Anterior cingulate cortex (tissue), 58 donors: ENCODE results near the gene PTPRN2.

Experiments
- DNase-seq, 58 donors: peaks; one replicate each; lab custom pipeline; 2025; lab: John Stamatoyannopoulos, UW

PTPRN2 gene

DNA sequence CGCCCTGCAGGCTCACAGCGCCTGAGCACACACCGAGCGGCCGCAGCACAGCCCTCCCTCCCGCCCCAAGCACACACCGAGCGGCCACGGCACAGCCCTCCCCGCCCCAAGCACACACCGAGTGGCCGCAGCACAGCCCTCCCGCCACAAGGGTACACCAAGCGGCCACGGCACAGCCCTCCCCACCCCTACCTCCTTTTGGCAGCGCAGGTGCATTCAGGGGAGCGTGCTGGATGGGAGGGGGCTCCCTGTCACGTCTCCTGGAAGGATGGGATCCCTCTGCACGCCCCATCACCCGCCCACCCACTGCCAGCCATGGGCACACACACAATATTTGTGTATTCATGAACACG, 768.2 kb downstream of the PTPRN2 start:
- no peak for DNase-seq

DNA sequence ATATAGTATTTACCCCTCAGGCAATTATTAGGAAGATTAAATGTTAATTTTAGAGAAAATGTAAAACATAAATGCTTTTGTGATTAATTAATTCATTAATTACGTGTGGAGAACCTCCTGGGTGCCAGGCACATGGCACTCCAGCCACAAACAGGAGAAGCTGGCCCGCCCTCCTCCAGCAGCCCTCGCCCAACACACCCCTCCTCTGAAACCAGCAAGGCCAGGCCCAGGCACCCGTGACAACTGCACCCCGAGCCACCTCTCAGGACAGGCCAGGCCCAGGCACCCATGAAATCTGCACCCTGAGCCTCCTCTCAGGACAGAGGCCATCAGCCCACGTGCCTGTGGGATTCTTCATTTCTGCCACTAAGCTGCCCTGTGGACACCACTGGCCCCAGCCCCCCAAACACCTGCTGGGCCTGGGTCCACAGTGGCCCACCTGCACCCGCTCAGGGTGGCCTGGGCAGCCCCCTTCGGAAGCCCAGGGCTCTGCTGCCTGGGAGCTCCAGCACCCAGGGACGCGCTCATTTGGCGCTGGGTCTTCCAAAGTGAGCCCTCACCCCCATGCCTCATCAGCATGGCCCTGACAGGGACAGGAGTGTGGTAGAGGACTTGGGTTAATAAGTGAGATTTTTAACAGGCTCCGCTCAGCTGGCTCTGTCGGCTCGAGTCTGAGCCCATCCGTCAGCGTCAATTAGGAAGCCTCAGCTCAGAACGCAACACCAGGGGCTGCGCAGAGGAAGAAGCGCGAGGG, 768.7 kb downstream of the PTPRN2 start:
- DNase-seq = no peak

DNA sequence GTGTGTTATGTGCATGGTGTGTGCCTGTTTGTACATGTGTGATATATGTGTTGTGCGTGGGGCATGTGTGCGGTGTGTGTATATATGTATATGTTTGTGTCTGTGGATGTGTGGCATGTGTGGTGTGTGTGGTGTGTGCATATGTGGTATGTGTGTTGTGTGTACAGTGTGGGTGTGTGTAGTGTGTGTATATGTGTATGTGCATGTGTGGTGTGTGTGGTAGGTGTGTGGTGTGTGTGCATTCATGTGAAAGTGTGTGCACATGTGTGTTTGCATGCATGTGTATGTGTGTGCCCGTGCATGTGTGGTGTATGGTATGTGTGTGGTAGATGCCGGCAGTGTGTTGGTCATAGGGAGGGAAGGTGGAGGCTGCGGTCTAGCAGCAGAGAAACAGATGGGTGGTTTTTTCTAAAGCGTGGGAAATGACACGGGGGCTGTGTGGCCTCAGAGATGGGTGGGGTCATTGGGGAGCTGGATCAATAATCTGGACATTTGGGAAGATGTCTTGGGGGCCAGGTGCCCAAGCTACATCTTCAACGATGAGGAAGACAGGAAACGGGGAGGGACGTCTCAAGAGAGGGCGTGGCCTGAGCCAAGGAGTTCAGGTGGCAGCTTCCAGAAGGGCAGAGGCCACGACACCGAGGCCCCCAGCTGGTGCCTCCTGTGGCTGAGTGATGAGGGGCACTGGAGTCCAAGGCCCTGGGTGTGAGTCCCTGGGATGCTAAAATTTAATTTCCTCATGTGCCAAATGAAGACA, 769.5 kb downstream of the PTPRN2 start:
- no peak for DNase-seq

DNA sequence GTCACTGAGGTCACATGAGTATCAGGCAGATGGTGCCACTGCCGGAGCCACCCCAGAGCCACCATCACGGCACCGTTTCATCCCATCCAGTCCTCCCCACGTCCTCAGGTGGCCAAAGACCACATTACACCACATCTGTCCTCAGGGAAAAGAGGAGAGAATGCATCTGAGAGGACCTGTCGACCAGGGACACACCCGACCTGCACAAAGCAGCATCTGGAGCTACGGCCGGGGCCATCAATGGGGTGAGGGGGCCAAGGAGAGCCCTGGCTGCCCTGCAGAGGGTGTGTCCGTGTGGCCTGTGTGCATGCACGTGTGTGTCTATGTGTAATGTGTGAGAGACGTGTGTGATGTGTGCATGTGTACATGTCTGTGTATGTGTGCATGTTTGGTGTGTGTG, 770.2 kb downstream of the PTPRN2 start:
- DNase-seq = no peak

DNA sequence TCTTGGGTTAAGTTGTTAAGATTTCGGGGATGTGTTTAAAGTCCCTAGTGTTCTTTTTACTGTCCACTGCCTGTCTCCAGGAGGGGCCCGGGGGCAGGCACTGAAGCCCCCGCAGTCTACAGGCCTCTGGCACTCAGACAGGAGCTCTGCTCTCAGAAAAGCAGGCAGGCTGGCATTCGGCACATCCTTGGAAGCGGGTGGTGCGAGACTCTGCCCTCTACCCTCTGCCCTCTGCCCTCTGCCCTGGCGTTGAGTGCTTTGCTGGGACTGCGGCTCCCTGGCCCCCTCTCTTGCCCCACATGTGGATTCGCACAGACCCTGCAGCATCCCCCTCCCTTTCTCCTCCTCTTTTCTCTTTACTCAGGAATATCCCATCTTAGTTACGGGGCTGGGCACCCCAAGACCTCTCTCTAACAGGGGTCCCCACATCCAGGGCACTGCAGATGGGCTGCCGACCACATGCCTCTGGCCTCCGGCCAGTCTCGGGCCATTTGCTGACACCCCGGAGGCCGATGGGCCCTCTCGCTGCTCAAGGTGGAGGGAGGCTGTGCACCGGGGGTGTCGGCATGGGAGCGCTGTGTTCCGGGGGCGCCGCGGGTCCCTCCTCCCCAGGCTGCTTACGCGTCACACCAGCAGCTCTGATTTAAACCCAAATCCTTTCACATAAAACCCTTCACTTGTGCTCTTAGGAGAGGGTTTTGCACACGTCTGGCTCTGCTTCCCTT, 770.9 kb downstream of the PTPRN2 start:
- DNase-seq = no peak

DNA sequence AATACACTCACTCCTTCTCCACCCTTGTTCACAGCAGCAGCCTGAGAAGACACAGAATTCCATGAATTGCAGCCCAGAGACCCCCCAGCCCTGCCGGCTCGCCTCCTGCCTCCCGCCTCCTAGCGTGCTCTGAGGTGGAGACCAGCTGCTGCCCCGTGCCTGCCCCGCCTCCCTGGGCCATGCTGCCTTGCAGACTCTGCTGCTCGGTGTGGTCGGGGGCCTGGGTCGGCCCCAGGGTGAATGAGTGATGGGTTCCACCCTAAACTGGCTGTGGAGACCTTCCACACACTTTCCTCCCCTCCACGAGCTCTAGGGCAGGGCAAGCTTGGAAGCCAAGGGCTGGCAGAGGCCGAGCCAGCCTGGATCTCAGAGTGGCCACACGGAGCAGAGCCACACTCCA, 771.5 kb downstream of the PTPRN2 start:
- DNase-seq = no peak

DNA sequence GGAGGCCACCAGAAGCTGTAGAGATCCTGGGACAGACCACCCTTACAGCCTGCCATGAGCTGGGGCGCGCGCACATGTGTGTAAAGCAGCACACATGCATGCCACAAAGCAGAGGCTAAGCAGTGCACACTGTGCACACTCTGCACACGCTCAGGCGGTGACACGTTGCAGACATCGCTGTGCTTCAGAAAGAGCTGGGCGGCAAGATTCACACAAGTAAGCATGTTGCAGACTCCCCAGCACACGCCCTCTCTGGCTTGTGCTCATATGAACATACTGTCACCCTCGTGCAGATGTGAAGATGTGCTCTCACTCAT, 772.0 kb downstream of the PTPRN2 start:
- no peak for DNase-seq

DNA sequence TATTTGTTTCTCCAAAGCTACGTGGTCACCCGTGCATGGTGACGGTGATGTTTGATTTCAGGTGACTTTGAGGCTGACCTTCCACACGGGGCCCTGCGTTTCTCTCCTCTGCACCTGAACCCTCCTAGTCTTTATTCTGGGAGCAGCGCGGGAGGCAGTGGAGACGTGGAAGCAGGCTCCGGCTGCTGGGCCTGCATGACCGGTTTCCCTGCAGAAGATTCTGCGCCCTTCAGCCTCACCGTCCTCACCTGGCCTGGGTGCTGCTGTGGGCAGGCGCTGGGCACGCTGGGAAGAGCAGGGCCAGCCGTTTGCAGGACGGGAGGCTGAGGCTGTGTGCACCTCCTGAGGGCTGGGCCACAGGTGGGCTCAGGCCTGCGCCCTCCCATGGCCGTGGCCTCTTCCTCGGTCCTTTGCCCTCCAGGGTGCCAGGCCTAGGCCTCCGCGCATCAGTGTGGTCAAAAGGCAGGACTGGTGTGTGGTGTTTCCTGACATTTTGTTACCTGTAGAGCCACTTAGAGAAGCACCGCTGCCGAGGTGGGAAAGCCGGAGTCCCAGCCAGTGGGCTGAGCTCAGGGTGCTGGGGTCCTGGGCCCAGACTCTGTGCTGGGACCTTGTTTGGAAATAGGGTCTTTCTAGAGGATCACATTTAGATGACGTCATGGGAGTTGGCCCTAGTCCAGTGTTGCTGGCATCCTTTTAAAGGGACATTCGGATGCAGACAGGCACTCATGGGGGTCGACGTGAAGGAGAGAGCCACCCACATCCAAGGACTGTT, 772.5 kb downstream of the PTPRN2 start:
- no peak for DNase-seq

DNA sequence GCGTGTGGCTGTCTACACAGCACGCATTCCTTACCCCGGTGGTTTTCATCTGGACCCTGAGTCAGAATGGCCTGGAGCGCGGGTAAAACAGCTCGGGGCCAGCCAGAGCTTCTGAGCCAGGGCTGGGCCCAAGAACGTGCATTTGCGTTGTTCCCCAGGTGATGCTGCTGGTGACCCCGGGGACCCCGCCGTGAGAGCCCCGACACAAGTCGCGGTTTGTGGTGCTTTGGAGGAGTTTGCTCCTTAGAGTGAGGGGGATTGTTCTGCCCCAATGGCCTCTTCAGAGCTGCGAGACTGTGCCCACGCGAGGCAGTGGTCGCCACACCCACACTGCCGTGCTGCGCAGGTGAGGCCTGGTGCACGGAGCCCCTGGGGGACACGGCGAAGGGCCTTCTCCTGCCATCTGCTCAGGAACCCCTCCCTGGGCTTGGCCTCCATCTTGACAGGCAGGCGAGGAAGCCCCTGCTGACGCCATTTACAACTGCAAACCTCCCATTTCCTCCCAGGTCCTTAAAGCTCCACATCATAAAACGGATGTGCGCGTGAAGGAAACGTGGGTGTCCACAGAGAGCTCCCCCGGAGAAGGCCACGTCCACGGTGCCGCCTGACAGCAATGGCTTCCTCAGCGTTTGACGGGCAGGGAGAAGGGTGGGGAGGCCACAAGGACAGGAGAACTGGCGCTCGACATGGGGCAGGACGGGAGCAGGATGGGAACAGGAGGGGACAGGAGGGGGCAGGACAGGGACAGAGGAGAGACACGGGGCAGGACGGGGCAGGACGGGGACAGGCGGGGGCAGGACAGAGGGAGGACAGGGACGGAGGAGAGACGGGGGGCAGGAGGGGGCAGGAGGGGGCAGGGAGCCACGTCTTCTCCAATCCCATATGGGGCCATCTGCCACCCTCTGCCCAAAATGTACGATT, 773.6 kb downstream of the PTPRN2 start:
- no peak for DNase-seq

DNA sequence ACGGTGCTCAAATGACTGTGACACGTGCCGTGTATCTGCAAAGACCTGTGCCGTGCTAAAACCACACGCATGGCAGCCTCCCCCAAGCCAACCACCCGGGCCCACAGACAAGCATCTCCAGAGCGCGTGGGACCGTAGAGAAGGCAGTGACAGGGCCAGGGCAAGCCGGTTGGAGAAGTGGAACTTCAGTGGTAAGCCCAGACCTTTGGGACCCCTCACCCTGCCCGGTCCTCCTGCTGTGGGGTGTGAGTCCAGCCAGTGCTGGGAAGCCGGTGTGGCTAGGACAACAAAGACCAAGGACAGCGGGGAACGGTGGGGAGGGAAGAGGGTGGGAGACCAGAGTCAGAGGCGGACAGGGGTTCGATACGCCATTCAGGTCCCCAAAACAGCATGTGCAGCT, 774.6 kb downstream of the PTPRN2 start:
- no peak for DNase-seq

DNA sequence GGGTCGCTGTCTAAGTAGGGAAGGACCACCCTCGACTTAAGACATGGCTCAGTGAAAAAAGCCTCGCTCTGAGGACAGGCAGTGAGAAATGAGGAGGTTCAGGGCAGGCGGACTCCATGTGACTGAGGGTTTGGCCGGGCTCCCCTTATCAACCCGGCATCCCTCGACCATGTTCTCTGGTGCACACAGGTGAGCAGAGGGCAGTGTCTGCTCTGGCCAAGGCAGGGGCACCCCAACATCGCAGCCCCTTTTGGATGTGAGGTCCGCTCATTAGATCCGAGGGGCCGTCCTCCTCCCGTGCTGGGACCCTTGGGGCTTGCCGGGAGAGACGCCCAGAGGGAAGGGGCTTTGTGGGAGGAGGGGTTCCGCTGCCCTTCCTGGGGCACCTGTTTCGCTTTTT, 775.7 kb downstream of the PTPRN2 start:
- no peak for DNase-seq

DNA sequence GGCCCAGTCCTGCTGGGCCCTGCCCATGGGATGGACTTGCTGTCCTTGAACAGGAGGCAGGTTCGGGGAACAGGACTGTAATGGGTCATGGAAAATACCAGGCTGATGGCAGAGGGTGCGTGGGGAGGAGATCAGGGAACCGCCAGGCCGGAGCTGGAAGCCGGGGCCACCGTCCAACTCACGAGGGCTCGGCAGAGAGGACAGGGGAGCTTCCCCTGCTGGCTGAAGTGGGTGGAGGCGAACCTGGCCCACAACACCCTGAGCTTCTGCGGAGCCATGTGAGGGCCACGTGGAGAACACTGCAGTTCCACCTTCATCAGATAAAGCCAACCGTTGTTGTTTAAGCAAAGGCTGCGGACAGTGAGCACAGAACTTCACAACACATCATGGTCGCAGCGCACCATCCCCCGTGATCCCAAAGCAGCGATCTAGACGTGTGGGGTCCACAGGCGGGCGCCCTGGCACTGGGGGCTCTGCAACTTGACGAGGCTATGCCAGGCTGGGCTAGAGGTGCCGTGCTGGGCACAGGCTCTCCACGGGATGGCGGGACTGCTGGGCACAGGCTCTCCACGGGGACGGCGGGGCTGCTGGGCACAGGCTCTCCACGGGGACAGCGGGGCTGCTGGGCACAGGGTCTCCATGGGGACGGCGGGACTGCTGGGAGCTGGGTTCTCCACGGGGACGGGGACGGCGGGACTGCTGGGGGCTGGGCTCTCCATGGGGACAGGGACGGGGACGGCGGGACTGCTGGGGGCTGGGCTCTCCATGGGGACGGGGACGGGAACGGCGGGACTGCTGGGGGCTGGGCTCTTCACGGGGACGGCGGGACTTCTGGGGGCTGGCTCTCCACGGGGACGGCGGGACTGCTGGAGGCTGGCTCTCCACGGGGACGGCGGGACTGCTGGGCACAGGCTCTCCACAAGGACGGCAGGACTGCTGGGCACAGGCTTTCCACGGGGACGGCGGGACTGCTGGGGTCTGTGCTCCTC, 777.5 kb downstream of the PTPRN2 start:
- no peak for DNase-seq

DNA sequence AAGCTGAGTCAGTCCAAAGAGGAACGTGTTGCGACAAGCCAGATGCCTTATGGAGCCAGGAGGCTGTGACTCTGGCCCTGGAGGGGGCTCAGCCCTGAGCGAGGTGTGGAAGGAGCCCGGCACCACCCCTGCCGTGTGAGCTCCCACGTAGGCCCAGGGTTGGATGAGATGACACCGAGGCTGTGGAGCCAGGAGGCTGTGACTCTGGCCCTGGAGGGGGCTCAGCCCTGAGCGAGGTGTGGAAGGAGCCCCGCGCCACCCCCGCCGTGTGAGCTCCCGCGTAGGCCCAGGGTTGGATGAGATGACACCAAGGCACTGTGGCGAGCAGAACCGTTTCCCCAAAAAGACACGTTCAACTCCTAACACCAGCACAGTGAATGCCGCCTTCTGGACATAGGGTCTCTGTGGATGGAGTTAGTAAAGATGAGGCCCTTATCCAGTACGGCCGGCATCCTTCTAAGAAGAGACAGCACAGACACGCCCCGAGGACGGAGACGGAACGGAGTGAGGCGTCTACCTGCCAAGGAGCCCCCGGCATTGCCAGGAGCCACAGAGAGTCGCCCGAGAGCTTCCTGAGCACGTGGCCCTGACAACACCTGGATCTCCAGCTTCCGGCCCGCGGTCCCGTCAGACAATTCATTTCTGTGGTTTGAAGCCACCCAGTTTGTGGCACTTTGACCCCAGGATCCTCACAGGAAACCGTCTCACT, 778.3 kb downstream of the PTPRN2 start:
- DNase-seq = no peak

DNA sequence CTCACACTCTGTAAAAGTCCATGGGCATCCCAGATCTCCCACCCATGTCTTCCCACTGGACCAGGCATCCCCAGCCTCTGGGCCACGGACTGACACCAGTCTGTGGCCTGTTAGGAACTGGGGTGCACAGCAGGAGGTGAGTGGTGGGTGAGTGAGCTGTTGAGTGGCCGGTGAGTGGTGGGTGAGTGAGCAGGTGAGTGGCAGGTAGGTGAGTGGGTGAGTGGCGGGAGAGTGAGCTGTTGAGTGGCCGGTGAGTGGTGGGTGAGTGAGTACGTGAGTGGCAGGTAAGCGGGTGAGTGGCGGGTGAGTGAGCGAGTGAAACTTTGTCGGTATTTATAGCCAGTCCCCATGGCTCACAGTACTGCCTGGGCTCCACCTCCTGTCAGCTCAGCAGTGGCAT, 779.6 kb downstream of the PTPRN2 start:
- DNase-seq = no peak

DNA sequence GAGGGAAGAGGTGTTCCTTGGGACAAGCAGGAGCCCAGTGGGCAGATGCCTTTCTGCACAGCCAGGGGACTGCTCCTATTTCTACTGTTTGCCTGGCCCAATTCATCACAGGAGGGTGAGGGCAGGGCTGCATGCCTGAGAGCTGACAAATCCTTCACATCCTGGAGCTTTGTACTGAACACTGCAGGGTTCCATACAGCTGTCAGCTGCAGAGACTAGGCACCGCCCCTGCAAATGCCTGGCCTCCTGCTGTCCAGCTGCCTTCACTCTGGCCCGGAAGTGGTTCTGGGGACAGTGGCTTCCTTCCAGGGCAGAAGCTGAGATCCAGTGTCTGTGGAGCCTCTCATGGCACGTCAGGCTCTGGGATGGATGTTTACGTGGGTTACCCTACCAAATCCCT, 780.1 kb downstream of the PTPRN2 start:
- no peak for DNase-seq

DNA sequence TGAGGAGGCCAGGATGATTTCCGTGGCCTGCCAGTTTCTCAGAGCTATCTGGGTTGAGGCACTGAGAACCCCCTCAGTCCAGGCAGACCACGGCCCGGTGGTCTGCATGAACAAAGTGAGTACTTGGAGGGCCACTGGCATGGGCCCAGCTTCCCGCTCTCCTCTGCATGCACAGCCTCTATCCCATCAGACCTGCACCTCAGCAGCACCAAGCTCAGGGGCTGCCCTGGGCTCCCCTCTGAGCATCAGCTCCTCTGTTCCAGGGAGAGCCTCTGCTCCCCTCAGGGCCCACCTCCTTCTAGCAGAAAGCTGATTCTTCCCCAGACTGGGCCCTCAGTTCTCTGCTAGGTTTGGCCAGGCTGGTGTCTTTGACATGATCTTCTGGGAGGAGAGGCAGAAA, 780.9 kb downstream of the PTPRN2 start:
- DNase-seq = no peak

DNA sequence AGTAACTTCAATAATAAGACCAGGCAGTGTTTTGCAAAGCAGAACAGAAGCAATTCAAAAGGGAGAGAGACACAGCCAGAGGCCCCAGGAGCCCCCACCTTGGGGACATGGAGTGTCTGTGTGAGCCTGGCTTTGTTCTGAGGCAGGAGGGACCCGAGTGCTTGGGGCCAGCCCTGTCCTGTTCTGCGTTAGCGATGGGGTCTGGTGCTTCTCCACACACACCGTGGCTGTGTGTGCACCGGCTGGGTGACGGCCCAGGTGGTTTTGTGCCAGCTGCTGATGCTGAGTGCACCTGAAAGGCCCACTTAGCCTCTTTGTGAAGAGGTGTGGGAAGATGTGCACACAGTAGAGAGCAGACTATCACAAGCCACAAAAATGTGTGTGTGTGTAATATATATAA, 781.9 kb downstream of the PTPRN2 start:
- DNase-seq = no peak

DNA sequence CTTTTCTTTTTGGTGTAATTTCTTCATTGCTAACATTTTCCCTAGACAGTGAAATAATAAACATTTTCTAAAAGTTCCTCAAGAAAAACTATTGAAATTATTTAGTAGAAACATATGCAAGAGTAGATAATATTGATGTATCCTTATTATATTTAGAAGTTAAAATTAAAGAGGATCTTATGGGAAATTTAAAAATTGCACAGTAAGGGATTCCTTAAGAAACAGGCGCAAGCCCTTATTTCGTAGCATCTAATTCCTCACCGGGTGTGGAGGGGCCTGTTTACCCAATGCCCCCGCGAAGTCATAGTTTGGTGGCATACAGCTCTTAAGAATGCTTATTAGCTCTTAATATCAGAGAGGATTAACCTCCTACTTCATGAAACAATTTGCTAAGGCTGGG, 783.7 kb downstream of the PTPRN2 start:
- DNase-seq = no peak
